ENCODE results near the gene PAN2.

The PAN2 gene

GRCh38 chr12:56321027-56321426, 12.8 kb downstream of the PAN2 start:
- in situ Hi-C loops (cut with MboI; ENCODE audit: low sequenced_read_pairs, unreplicated experiment): no loop called here
- DNase-seq (ENCODE audit: low spot score): no peak
- no peak for TF ChIP-seq CTCF (IDR thresholded peaks at IDR 0.05; ENCODE audit: borderline replicate concordance, control extremely low read depth, extremely low read depth, insufficient read depth, missing control alignments)

- no peak for TF ChIP-seq CTCF (IDR thresholded peaks at IDR 0.05; ENCODE audit: borderline replicate concordance, control extremely low read depth, extremely low read depth, insufficient read depth, missing control alignments)
- DNase-seq (ENCODE audit: low spot score): no peak
- in situ Hi-C loops (cut with MboI; ENCODE audit: low sequenced_read_pairs, unreplicated experiment): loop anchor here (10.0 kb wide), 1 partner anchor 147 kb away; the partner anchor contains the start of gene SPRYD4
Measured at GRCh38 chr12:56317675-56318074, 16.1 kb downstream of the PAN2 start.

- peak; percentile 96 for DNase-seq (ENCODE audit: low spot score)
- TF ChIP-seq CTCF (IDR thresholded peaks at IDR 0.05; ENCODE audit: borderline replicate concordance, control extremely low read depth, extremely low read depth, insufficient read depth, missing control alignments): peak; percentile 26
- in situ Hi-C loops (cut with MboI; ENCODE audit: low sequenced_read_pairs, unreplicated experiment): loop anchor here (10.0 kb wide), 1 partner anchor 149 kb away; the partner anchor contains the start of gene SPRYD4
Measured at GRCh38 chr12:56315622-56316473, 18.0 kb downstream of the PAN2 start, which contains the start of gene CNPY2. Gene CNPY2, minus strand, starts transcription at chr12:56315988. Its CDS starts 771 bp downstream, at chr12:56315217.

- in situ Hi-C loops (cut with MboI; ENCODE audit: low sequenced_read_pairs, unreplicated experiment): loop anchor here (10.0 kb wide), 1 partner anchor 150 kb away; the partner anchor contains the start of gene SPRYD4
Measured at GRCh38 chr12:56315249-56315621, 18.6 kb downstream of the PAN2 start.

GRCh38 chr12:56311003-56311402, 22.8 kb downstream of the PAN2 start:
- DNase-seq (ENCODE audit: low spot score): no peak
- in situ Hi-C loops (cut with MboI; ENCODE audit: low sequenced_read_pairs, unreplicated experiment): loop anchor here (10.0 kb wide), 1 partner anchor 154 kb away; the partner anchor contains the start of gene SPRYD4
- no peak for TF ChIP-seq CTCF (IDR thresholded peaks at IDR 0.05; ENCODE audit: borderline replicate concordance, control extremely low read depth, extremely low read depth, insufficient read depth, missing control alignments)

More at GRCh38 chr12:56315249-56315621, 18.6 kb downstream of the PAN2 start:
- peak; percentile 31 for DNase-seq (ENCODE audit: low spot score)
- TF ChIP-seq CTCF (IDR thresholded peaks at IDR 0.05; ENCODE audit: borderline replicate concordance, control extremely low read depth, extremely low read depth, insufficient read depth, missing control alignments): no peak

GRCh38 chr12:56308714-56309113, 25.1 kb downstream of the PAN2 start:
- in situ Hi-C loops (cut with MboI; ENCODE audit: low sequenced_read_pairs, unreplicated experiment): no loop called here

More at GRCh38 chr12:56308714-56309113, 25.1 kb downstream of the PAN2 start:
- no peak for DNase-seq (ENCODE audit: low spot score)
- TF ChIP-seq CTCF (IDR thresholded peaks at IDR 0.05; ENCODE audit: borderline replicate concordance, control extremely low read depth, extremely low read depth, insufficient read depth, missing control alignments): no peak

All from GM13976 (cell line).